ENCODE measurements around the gene RNF151. TPM values are rescaled to one million over a fixed set of nuclear protein-coding genes. Genes with fewer than 3 reads are reported as not detected.

The RNF151 gene
- total RNA-seq, 4 donors from 2014 or later, result not detected

DNA sequence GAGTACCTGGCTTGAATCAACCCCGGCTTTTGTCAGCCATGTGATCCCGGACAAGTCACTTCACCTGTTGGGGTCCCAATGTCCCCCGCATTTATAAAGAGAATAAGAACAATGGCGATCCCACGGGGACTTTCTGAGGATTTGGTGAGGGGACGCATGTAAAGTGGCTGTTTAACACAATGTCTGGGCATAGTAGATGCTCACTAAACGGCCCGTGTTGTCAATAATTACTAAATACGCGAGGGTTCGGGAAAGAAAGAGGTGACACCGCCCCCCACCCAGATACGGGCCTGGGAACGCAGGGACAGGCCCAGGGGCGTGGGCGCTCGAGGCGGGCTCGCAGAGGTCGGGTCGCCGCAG, 24.9 kb downstream of the RNF151 start:
- intact Hi-C loops (cut with DNase I; ENCODE audit: low total_unique reads), result no loop called here
- peaks cover 7 to 31% (median 25%) of the 10 kb centered on the region in 4 donors for H3K4me1 ChIP-seq
- in situ Hi-C loops (cut with MboI; ENCODE audit: low pct_ligation_motif_present in 1 of 4, low pct_unique_long_range_greater_than_20kb in 1 of 4, low sequenced_read_pairs in 3 of 4), result no loop called here
- 19% methylated on average over 20 of the region's 22 CpGs; no CpG with 5 or more reads in 1 of the 2 donors for WGBS, 2 donors (ENCODE audit: low coverage in 1 of 2)
- H3K27ac ChIP-seq, result peak overlapping the region; percentile 63 to 83 (median 76)
- H3K36me3 ChIP-seq, result no peaks in the 10 kb centered on the region
- H3K4me3 ChIP-seq, result peak overlapping the region; percentile 8 to 52 (median 22)
- no peak for DNase-seq
- TF ChIP-seq EP300 (IDR thresholded peaks at IDR 0.05; ENCODE audit: low read depth) (no peak), POLR2AphosphoS5 (IDR thresholded peaks at IDR 0.05) (no peak), POLR2A (IDR thresholded peaks at IDR 0.05) (no peak)
- TF ChIP-seq, protein P1, sequence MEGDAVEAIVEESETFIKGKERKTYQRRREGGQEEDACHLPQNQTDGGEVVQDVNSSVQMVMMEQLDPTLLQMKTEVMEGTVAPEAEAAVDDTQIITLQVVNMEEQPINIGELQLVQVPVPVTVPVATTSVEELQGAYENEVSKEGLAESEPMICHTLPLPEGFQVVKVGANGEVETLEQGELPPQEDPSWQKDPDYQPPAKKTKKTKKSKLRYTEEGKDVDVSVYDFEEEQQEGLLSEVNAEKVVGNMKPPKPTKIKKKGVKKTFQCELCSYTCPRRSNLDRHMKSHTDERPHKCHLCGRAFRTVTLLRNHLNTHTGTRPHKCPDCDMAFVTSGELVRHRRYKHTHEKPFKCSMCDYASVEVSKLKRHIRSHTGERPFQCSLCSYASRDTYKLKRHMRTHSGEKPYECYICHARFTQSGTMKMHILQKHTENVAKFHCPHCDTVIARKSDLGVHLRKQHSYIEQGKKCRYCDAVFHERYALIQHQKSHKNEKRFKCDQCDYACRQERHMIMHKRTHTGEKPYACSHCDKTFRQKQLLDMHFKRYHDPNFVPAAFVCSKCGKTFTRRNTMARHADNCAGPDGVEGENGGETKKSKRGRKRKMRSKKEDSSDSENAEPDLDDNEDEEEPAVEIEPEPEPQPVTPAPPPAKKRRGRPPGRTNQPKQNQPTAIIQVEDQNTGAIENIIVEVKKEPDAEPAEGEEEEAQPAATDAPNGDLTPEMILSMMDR (IDR thresholded peaks at IDR 0.05), result no peak
- no peaks in the 10 kb centered on the region for H3K9me3 ChIP-seq
- peaks cover 34% of the 10 kb centered on the region for H3K27me3 ChIP-seq

DNA sequence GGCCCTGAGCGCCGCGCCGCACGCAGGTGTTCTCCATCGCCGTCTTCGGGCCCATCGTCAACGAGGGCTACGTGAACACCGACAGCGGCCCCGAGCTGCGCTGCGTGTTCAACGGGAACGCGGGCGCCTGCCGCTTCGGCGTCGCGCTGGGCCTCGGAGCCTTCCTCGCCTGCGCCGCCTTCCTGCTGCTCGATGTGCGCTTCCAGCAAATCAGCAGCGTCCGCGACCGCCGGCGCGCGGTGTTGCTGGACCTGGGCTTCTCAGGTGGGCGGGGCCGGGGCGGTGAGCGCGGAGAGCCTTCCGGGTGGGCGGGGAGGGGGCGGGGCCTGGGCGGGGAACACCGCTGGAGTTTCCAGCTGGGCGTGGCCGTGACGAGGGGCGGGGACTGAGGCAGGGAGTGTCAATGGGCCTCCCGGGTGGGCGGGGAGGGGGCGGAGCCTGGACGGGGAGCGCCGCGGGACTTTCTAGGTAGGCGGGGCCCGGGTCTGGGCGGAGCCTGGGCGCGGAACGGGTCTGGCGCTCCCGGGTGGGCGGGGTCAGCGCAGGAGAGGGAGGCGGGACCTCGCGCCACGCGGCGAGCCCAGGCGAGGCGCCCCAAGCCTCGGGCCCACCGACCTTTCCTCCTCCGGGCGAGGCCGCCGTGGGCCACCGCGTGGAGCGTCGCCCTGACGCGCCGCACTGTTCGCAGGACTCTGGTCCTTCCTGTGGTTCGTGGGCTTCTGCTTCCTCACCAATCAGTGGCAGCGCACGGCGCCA, 25.5 kb downstream of the RNF151 start:
- H3K4me1 ChIP-seq, result peaks cover 7 to 31% (median 25%) of the 10 kb centered on the region in 4 donors
- peak; percentile 72 for TF ChIP-seq POLR2A (IDR thresholded peaks at IDR 0.05)
- no peak for TF ChIP-seq EP300 (IDR thresholded peaks at IDR 0.05; ENCODE audit: low read depth)
- TF ChIP-seq POLR2AphosphoS5 (IDR thresholded peaks at IDR 0.05), result peak; percentile 68 to 87 (median 83)
- intact Hi-C loops (cut with DNase I; ENCODE audit: low total_unique reads), result no loop called here
- peak overlapping the region; percentile 8 to 52 (median 22) for H3K4me3 ChIP-seq
- in situ Hi-C loops (cut with MboI; ENCODE audit: low pct_ligation_motif_present in 1 of 4, low pct_unique_long_range_greater_than_20kb in 1 of 4, low sequenced_read_pairs in 3 of 4), result no loop called here
- H3K27me3 ChIP-seq, result peaks cover 34% of the 10 kb centered on the region
- H3K36me3 ChIP-seq, result no peaks in the 10 kb centered on the region
- WGBS, 2 donors (ENCODE audit: low coverage in 1 of 2), result 30% methylated on average over 34 of the region's 96 CpGs; no CpG with 5 or more reads in 1 of the 2 donors
- H3K9me3 ChIP-seq, result no peaks in the 10 kb centered on the region
- peak; percentile 97 for DNase-seq
- peak overlapping the region; percentile 63 to 83 (median 76) for H3K27ac ChIP-seq

DNA sequence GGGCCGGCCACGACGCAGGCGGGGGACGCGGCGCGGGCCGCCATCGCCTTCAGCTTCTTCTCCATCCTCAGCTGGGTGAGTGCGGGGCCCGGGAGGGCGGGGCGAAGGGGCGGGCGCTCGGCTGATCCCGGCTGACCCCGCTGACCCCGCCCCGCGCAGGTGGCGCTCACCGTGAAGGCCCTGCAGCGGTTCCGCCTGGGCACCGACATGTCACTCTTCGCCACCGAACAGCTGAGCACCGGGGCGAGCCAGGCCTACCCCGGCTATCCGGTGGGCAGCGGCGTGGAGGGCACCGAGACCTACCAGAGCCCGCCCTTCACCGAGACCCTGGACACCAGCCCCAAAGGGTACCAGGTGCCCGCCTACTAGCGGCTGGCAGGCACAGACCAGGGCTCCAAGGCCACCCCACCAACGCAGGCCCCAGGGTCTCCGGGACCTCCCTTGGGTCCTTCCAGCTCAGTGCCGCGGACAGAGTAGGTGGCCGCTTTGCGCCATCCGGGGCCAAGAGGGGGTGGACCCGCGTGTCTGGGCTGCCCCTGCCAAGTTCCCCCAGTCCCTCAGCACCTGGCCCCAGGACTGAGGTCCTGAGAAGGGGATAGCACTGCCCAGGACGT, 26.2 kb downstream of the RNF151 start:
- peaks cover 0 to under 1% (median 0%) of the 10 kb centered on the region in 4 donors for H3K36me3 ChIP-seq
- no peaks in the 10 kb centered on the region for H3K9me3 ChIP-seq
- no peak for DNase-seq
- H3K27ac ChIP-seq, result peak overlapping the region in 1 of 4 donors; percentile 6
- intact Hi-C loops (cut with DNase I; ENCODE audit: low total_unique reads) (no loop called here), in situ Hi-C loops (cut with MboI; ENCODE audit: low pct_ligation_motif_present in 1 of 4, low pct_unique_long_range_greater_than_20kb in 1 of 4, low sequenced_read_pairs in 3 of 4) (no loop called here)
- H3K4me3 ChIP-seq, result peak overlapping the region in 1 of 4 donors; percentile 52
- WGBS, 2 donors (ENCODE audit: low coverage in 1 of 2), result 61% methylated on average over 31 of the region's 50 CpGs; no CpG with 5 or more reads in 1 of the 2 donors
- peaks cover 7 to 31% (median 25%) of the 10 kb centered on the region in 4 donors for H3K4me1 ChIP-seq
- TF ChIP-seq EP300 (IDR thresholded peaks at IDR 0.05; ENCODE audit: low read depth) (no peak), POLR2AphosphoS5 (IDR thresholded peaks at IDR 0.05) (no peak), POLR2A (IDR thresholded peaks at IDR 0.05) (no peak)
- TF ChIP-seq, protein P1 (IDR thresholded peaks at IDR 0.05), result no peak
- peaks cover 34% of the 10 kb centered on the region for H3K27me3 ChIP-seq

DNA sequence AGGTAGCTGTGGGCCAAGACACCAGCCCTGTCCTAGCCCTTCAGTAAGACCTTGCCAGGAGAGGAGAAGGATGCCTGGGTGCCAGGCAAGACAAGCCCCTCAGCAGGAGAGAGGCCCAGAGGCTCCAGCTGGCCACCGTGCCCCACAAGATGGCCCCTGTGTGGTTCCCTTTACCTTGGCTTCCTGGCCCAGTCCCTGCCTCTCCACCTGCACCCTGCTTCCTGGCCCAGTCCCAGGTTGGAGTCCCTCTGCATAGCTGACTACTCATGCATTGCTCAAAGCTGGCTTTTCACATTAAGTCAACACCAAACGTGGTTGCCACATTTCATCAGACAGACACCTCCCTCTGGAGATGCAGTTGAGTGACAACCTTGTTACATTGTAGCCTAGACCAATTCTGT, 27.1 kb downstream of the RNF151 start:
- no peak for DNase-seq
- WGBS, 2 donors (ENCODE audit: low coverage in 1 of 2), result 0 to 46% methylated on average over 1 to 2 of the region's 2 CpGs
- intact Hi-C loops (cut with DNase I; ENCODE audit: low total_unique reads), result no loop called here
- peaks cover 30% of the 10 kb centered on the region for H3K27me3 ChIP-seq
- H3K36me3 ChIP-seq, result peaks cover 0 to 9% (median 4%) of the 10 kb centered on the region in 4 donors
- no peak overlapping the region for H3K27ac ChIP-seq
- no peak for TF ChIP-seq POLR2A (IDR thresholded peaks at IDR 0.05)
- TF ChIP-seq POLR2AphosphoS5 (IDR thresholded peaks at IDR 0.05), result no peak
- TF ChIP-seq, protein P1 (IDR thresholded peaks at IDR 0.05), result no peak
- TF ChIP-seq EP300 (IDR thresholded peaks at IDR 0.05; ENCODE audit: low read depth), result no peak
- in situ Hi-C loops (cut with MboI; ENCODE audit: low pct_ligation_motif_present in 1 of 4, low pct_unique_long_range_greater_than_20kb in 1 of 4, low sequenced_read_pairs in 3 of 4), result no loop called here
- no peak overlapping the region for H3K4me3 ChIP-seq
- H3K4me1 ChIP-seq, result peaks cover 7 to 31% (median 25%) of the 10 kb centered on the region in 4 donors
- H3K9me3 ChIP-seq, result no peaks in the 10 kb centered on the region

All from transverse colon (tissue), 4 donors.